Measurements from ENCODE around the gene MMP27. TPM values are rescaled to one million over a fixed set of nuclear protein-coding genes. Genes with fewer than 3 reads are reported as not detected.

MMP27 gene
- total and polyA plus RNA-seq, 8 donors = 0.09 TPM; not detected in 7

DNA sequence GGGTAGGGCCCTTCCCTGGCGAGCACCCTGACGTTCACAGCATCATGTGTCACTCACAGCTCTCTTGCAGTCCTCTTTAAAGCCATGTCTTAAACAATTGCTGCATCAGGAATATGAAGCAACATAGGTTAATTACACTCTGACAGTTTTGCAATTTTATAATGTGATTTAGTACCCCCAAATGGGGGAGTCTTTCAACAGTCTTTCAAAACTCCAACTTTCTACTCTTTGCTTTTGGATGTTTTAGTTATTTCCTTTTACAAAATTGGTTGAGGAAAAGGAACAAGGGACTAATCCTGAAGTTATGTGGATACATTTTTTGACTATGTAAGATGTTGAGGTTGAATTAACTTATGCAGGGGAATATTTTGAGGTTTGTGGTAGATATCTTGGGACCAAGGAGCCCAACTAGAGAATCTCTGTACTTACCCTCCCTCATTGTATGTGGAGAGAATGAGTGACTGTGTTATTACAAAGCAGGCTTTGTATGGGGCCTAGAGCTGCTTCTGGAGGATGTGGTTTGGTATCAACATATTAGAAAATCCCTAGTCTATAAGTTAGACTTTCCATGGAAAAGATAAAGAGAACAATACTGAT, 19.4 kb upstream of the MMP27 start, which contains the start of gene MMP8:
TSS of gene MMP8 (minus strand) at position 51 of the 597 bp plus-strand sequence. CDS start 99 bp downstream, outside the sequence.
- no peaks in the 10 kb centered on the region for H3K27me3 ChIP-seq
- FAIRE-seq (no peak), DNase-seq (no peak), ATAC-seq (no peak)
- H3K27ac ChIP-seq = no peak within 1 kb of the TSS
- intact Hi-C loops (cut with DNase I) = no loop called here
- H3K9me3 ChIP-seq = no peaks in the 10 kb centered on the region
- no peaks in the 10 kb centered on the region for H3K4me1 ChIP-seq
- no peak within 1 kb of the TSS for H3K4me3 ChIP-seq
- TF ChIP-seq, protein P1, sequence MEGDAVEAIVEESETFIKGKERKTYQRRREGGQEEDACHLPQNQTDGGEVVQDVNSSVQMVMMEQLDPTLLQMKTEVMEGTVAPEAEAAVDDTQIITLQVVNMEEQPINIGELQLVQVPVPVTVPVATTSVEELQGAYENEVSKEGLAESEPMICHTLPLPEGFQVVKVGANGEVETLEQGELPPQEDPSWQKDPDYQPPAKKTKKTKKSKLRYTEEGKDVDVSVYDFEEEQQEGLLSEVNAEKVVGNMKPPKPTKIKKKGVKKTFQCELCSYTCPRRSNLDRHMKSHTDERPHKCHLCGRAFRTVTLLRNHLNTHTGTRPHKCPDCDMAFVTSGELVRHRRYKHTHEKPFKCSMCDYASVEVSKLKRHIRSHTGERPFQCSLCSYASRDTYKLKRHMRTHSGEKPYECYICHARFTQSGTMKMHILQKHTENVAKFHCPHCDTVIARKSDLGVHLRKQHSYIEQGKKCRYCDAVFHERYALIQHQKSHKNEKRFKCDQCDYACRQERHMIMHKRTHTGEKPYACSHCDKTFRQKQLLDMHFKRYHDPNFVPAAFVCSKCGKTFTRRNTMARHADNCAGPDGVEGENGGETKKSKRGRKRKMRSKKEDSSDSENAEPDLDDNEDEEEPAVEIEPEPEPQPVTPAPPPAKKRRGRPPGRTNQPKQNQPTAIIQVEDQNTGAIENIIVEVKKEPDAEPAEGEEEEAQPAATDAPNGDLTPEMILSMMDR (IDR thresholded peaks at IDR 0.05) = no peak
- no peaks in the 10 kb centered on the region for H3K36me3 ChIP-seq
- WGBS, 2 donors = 34 to 39% methylated on average over 2 of the region's 2 CpGs

DNA sequence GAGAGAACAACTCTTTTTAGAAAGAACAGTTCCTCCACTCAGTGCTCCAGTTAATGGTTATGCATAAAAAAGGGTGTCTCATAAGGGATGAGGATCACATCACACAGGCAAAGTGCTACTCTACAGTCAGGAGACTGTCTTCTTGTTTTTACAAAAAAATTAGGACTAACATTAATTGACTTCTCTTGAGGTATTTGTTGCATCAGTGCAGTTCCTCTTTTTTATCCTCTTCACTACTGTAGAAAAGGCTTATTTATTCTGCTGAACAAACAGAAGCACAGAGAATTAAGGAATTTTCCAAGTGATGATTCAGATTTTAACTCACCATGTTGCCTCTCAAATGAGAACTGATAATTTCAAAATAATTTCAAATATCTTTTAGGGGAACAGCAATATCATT, 17.3 kb upstream of the MMP27 start:
- H3K4me1 ChIP-seq = no peaks in the 10 kb centered on the region
- no peaks in the 10 kb centered on the region for H3K36me3 ChIP-seq
- no peaks in the 10 kb centered on the region for H3K27me3 ChIP-seq
- DNase-seq = no peak
- H3K27ac ChIP-seq = no peak overlapping the region
- H3K4me3 ChIP-seq = no peak overlapping the region
- TF ChIP-seq, protein P1 (IDR thresholded peaks at IDR 0.05) = no peak
- H3K9me3 ChIP-seq = no peaks in the 10 kb centered on the region
- no peak for ATAC-seq
- intact Hi-C loops (cut with DNase I) = no loop called here
- no peak for FAIRE-seq

- TF ChIP-seq, protein P1 (IDR thresholded peaks at IDR 0.05) = no peak
- Histone ChIP-seq H3K9me3 (no peaks in the 10 kb centered on the region), H3K36me3 (no peaks in the 10 kb centered on the region), H3K4me3 (no peak overlapping the region), H3K27ac (no peak overlapping the region), H3K4me1 (no peaks in the 10 kb centered on the region), H3K27me3 (no peaks in the 10 kb centered on the region)
- intact Hi-C loops (cut with DNase I) = no loop called here
- DNase-seq = no peak
- no peak for FAIRE-seq
- ATAC-seq = no peak
- 56 to 60% methylated on average over 4 of the region's 4 CpGs for WGBS, 2 donors
Observed at GRCh38 chr11:102719620-102720277, 14.2 kb upstream of the MMP27 start.

- TF ChIP-seq, protein P1 (IDR thresholded peaks at IDR 0.05) = no peak
- FAIRE-seq = no peak
- no peak for DNase-seq
Observed at GRCh38 chr11:102717280-102717679, 11.7 kb upstream of the MMP27 start.

GRCh38 chr11:102716527-102716926, 11.0 kb upstream of the MMP27 start:
- ATAC-seq (no peak), FAIRE-seq (no peak), DNase-seq (no peak)
- no peak overlapping the region for H3K27ac ChIP-seq
- 75 to 83% methylated on average over 1 of the region's 1 CpG for WGBS, 2 donors
- H3K4me1 ChIP-seq = no peaks in the 10 kb centered on the region
- intact Hi-C loops (cut with DNase I) = no loop called here
- no peaks in the 10 kb centered on the region for H3K9me3 ChIP-seq
- H3K4me3 ChIP-seq = no peak overlapping the region
- H3K36me3 ChIP-seq = no peaks in the 10 kb centered on the region
- no peaks in the 10 kb centered on the region for H3K27me3 ChIP-seq
- TF ChIP-seq, protein P1 (IDR thresholded peaks at IDR 0.05) = no peak

More at GRCh38 chr11:102717280-102717679, 11.7 kb upstream of the MMP27 start:
- Histone ChIP-seq H3K4me3 (no peak overlapping the region), H3K9me3 (no peaks in the 10 kb centered on the region), H3K36me3 (no peaks in the 10 kb centered on the region), H3K27ac (no peak overlapping the region), H3K27me3 (no peaks in the 10 kb centered on the region), H3K4me1 (no peaks in the 10 kb centered on the region)
- no peak for ATAC-seq
- intact Hi-C loops (cut with DNase I) = no loop called here
